ENCODE data around the gene SLC7A6OS. TPM values are rescaled to one million over a fixed set of nuclear protein-coding genes. Genes with fewer than 3 reads are reported as not detected.

SLC7A6OS gene
- total and polyA plus RNA-seq, 2 experiments from 2014 or later = 16.4 to 17.9 TPM

- TF ChIP-seq ZNF462 (CRISPR knock-in tag; IDR thresholded peaks at IDR 0.05) = no peak
- TF ChIP-seq EZH2 (IDR thresholded peaks at IDR 0.05; ENCODE audit: low read depth, unreplicated experiment) = no peak
Measured at GRCh38 chr16:68290450-68290849, 20.3 kb downstream of the SLC7A6OS start (continued).

- H3K27me3 Mint-ChIP-seq (ENCODE audit: insufficient read depth, low read depth, poor library complexity) = no peaks in the 10 kb centered on the region
- no peak overlapping the region for H3K4me3 Mint-ChIP-seq
- Histone ChIP-seq H3K27me3 (ENCODE audit: insufficient read depth) (no peaks in the 10 kb centered on the region), H3K79me2 (replicated peaks; ENCODE audit: insufficient read depth) (no peaks in the 10 kb centered on the region), H2AFZ (no peak overlapping the region), H3K36me3 (ENCODE audit: insufficient read depth) (peaks cover 11% of the 10 kb centered on the region; the same call in 1 of the 2 replicates), H3F3A (replicated peaks; ENCODE audit: low read depth) (no peaks in the 10 kb centered on the region), H4K20me1 (replicated peaks; ENCODE audit: insufficient read depth) (peaks cover 6% of the 10 kb centered on the region; the same call in 1 of the 2 replicates), H3K9me2 (ENCODE audit: insufficient read depth) (no peaks in the 10 kb centered on the region), H3K4me2 (no peak overlapping the region), H3K27ac (ENCODE audit: low read depth) (no peak overlapping the region), H3K4me1 (ENCODE audit: insufficient read depth) (no peaks in the 10 kb centered on the region), H3K4me3 (no peak overlapping the region)
- no peaks in the 10 kb centered on the region for H3K9me3 Mint-ChIP-seq
- H3K36me3 Mint-ChIP-seq (ENCODE audit: low read depth) = peaks cover 29% of the 10 kb centered on the region
- ATAC-seq (no peak), DNase-seq (ENCODE audit: low spot score) (no peak)
- no peak overlapping the region for H3K27ac Mint-ChIP-seq
- H3K4me1 Mint-ChIP-seq = peaks cover 8% of the 10 kb centered on the region
- TF ChIP-seq ZNF114 (CRISPR knock-in tag; IDR thresholded peaks at IDR 0.05) (no peak), REST (IDR thresholded peaks at IDR 0.05; ENCODE audit: unreplicated experiment) (no peak), CTCF (conservative IDR thresholded peaks at IDR 0.05; ENCODE audit: low read depth in 2 of 2) (no peak), EZH2 (IDR thresholded peaks at IDR 0.05; ENCODE audit: low read depth, unreplicated experiment) (no peak), NANOG (IDR thresholded peaks at IDR 0.05; ENCODE audit: borderline replicate concordance) (no peak), STAT1 (IDR thresholded peaks at IDR 0.05; ENCODE audit: unreplicated experiment) (no peak), JUNB (IDR thresholded peaks at IDR 0.05; ENCODE audit: unreplicated experiment) (no peak), EZH2phosphoT487 (IDR thresholded peaks at IDR 0.05; ENCODE audit: unreplicated experiment) (no peak), ZNF331 (CRISPR knock-in tag; IDR thresholded peaks at IDR 0.05; ENCODE audit: low read depth) (no peak)
Measured at GRCh38 chr16:68289621-68290329, 21.0 kb downstream of the SLC7A6OS start.
